Stimulated activated naive CD8-positive, alpha-beta T cell treated with anti-CD3 and anti-CD28 coated beads, Interleukin-15, Interleukin-2, amounts not matched to agents 100 ng/mL and 50 ng/mL, for 24 hours (primary cell): ENCODE data around the gene ZNF41.
"Not testable (repeated sequence)": the region's sequence is repeated elsewhere in the genome, so short reads cannot be mapped to it uniquely, and the experiment has no call there.

ENCODE experiments used
- H3K27ac Mint-ChIP-seq: one replicate; pipeline ENCODE4 v1.8.0; 2021; ENCODE audit warnings: mild to moderate bottlenecking, mixed read lengths
- H3K27me3 Mint-ChIP-seq: one replicate; pipeline ENCODE4 v1.8.0; 2021; ENCODE audit warnings: mixed read lengths
- H3K36me3 Mint-ChIP-seq: one replicate; pipeline ENCODE4 v1.8.0; 2021; ENCODE audit warnings: low read depth, mixed read lengths
- H3K4me1 Mint-ChIP-seq: one replicate; pipeline ENCODE4 v1.8.0; 2021; ENCODE audit warnings: low read depth, mixed read lengths
- H3K4me3 Mint-ChIP-seq: one replicate; pipeline ENCODE4 v1.8.0; 2021; ENCODE audit warnings: mild to moderate bottlenecking, mixed read lengths
- H3K9me3 Mint-ChIP-seq: one replicate; pipeline ENCODE4 v1.8.0; 2021; ENCODE audit warnings: mixed read lengths

ZNF41 gene

DNA sequence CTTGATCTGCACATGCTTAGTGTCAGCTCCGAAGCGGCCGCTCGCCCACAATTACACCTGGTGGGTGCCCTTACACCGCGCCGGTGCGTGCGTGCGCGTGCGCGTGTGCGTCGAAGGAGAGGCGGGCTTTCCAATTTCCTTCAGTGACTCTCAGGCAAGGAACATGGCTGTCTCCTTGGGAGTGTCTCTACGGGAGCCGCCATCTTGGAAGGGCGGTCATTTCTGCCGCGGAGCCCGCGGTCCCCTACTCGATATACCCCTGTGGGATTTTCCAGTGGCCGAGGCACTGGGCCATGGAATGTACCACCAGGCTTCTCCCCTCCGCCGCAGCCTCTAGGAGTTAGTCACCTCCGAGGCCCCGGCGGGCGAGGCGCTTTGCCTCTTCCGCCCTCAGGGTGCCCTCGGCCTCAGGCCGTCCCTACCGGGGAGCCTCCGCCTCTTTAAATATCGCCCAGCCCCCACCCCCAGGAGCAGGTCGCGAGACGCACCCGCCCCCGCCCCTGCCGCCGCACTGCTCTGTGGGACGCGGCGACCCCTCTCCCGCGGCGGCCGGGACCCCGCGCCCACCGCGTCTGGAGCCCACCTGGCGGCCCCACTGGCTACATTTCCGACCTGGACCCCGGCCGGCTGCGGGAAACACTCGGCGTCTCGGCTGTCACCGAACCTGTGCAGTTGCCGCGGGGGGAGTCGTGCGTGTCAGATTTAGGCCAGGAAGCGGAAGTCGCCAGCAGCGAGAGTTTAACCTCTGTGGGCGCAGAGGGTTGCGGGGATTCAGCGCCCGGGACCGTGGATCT, at the start of gene ZNF41:
TSS of gene ZNF41 (minus strand) at position 711 of the 794 bp plus-strand sequence. CDS start 15,741 bp downstream, outside the sequence.
- Mint-ChIP-seq H3K27me3 (no peaks in the 10 kb centered on the region), H3K4me3 (peak within 1 kb of the TSS; percentile 96), H3K9me3 (no peaks in the 10 kb centered on the region), H3K36me3 (peaks cover 8% of the 10 kb centered on the region), H3K4me1 (peaks cover 38% of the 10 kb centered on the region), H3K27ac (peak within 1 kb of the TSS; percentile 96)

DNA sequence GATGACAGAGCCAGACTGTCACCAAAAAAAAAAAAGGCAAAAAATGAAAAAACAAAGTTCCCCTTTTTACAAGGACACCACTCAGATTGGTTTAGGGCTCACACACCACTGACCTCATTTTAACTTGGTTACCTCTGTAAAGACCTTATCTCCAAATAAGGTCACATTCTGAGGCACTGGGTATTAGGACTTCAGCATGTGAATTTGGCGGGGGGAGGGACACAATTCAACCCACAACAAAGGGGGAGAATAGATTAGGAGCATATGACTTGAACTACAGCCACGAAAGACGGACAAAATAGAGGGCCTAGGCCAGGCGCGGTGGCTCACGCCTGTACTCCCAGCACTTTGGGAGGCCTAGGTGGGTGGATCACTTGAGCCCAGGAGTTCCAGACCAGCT, 47.0 kb upstream of the ZNF41 start:
- no peaks in the 10 kb centered on the region for H3K9me3 Mint-ChIP-seq
- H3K27me3 Mint-ChIP-seq = no peaks in the 10 kb centered on the region
- H3K36me3 Mint-ChIP-seq = no peaks in the 10 kb centered on the region
- H3K27ac Mint-ChIP-seq = no peak overlapping the region
- no peak overlapping the region for H3K4me3 Mint-ChIP-seq
- no peaks in the 10 kb centered on the region for H3K4me1 Mint-ChIP-seq

DNA sequence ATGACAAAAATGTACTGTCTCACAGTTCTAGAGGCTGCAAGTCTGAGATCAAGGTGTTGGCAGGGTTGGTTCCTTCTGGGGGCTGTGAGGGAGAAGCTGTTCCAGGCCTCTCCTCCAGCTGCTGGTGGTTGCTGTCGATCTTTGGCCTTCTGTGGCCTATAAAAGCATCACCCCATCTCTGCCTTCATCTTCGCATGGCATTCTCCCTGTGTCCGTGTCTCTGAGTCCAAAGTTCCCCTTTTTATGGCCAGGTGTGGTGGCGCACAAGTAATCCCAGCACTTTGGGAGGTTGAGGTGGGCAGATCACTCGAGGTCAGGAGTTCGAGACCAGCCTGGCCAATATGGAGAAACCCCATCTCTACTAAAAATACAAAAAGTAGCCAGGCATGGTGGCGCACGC, 46.5 kb upstream of the ZNF41 start:
- H3K4me3 Mint-ChIP-seq = no peak overlapping the region
- no peaks in the 10 kb centered on the region for H3K4me1 Mint-ChIP-seq
- no peak overlapping the region for H3K27ac Mint-ChIP-seq
- H3K27me3 Mint-ChIP-seq = no peaks in the 10 kb centered on the region
- no peaks in the 10 kb centered on the region for H3K9me3 Mint-ChIP-seq
- no peaks in the 10 kb centered on the region for H3K36me3 Mint-ChIP-seq

DNA sequence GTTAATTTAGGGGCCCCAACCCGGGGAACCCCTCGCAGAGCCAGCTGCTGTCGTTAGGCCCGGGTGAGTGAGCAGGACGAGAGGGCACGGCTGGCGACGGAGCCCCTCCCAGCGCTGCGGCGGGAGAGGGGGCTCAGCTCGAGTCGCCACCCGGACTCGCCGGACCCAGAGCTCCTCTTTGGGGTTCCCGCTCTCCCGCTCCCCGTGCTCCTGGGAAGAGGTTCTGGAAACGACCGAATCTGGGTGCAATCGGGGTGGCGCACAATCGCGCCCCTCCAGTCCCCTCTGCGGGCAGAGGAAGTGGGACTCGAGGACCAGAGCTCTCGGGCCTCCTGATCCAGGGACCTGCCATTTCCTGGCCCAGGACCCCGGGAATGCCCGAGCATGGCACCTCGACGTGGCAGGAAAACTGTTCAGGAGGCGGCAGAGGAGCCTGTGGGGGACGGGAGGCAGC, 40.7 kb upstream of the ZNF41 start:
- H3K4me1 Mint-ChIP-seq = no peaks in the 10 kb centered on the region
- H3K36me3 Mint-ChIP-seq = no peaks in the 10 kb centered on the region
- peak overlapping the region; percentile 59 for H3K4me3 Mint-ChIP-seq
- H3K27ac Mint-ChIP-seq = no peak overlapping the region
- no peaks in the 10 kb centered on the region for H3K9me3 Mint-ChIP-seq
- H3K27me3 Mint-ChIP-seq = no peaks in the 10 kb centered on the region

DNA sequence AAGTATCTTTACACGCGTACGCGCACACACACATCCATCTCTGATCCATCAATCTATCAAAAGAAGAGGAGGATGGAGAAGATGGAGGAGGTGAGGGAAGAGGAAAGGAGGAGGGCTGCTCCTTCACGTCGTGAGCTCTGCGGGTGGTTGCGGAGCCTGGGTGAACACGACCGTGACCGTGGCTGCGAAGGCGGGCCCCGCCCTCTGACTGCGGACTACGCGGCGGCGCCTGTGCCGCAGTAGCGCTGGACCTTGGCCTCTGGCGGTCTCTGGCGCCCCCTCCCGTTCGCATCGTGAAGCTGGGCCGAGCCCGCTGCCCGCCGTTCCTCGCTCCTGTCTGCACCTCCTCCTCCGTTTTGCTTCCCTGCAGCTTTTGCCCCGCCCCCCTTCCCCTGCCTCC, 40.3 kb upstream of the ZNF41 start:
- no peak overlapping the region for H3K27ac Mint-ChIP-seq
- H3K4me1 Mint-ChIP-seq = no peaks in the 10 kb centered on the region
- H3K27me3 Mint-ChIP-seq = no peaks in the 10 kb centered on the region
- H3K9me3 Mint-ChIP-seq = no peaks in the 10 kb centered on the region
- H3K4me3 Mint-ChIP-seq = peak overlapping the region; percentile 72
- H3K36me3 Mint-ChIP-seq = no peaks in the 10 kb centered on the region

DNA sequence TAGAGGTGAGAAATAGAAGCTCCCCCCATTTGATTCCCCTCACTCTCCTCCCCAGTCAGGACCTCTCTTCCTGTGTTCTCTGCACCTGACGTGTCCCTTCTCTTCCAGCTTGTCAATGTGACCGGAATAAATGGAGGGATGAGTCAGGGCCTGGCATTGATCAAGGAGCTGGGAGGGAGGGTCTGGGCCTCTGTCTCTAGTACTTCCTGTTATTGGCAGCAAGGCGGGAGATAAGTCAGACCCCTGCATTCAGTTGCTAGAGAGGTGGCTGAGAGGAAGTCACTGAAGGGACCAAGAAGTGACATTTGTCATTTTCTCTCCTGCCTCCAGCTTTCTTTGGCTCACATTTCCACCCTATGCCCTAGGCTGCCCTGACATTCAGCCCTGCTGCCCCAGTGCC, 35.1 kb upstream of the ZNF41 start:
- no peaks in the 10 kb centered on the region for H3K36me3 Mint-ChIP-seq
- H3K27me3 Mint-ChIP-seq = no peaks in the 10 kb centered on the region
- no peak overlapping the region for H3K27ac Mint-ChIP-seq
- H3K4me1 Mint-ChIP-seq = peaks cover 7% of the 10 kb centered on the region
- H3K9me3 Mint-ChIP-seq = no peaks in the 10 kb centered on the region
- no peak overlapping the region for H3K4me3 Mint-ChIP-seq

DNA sequence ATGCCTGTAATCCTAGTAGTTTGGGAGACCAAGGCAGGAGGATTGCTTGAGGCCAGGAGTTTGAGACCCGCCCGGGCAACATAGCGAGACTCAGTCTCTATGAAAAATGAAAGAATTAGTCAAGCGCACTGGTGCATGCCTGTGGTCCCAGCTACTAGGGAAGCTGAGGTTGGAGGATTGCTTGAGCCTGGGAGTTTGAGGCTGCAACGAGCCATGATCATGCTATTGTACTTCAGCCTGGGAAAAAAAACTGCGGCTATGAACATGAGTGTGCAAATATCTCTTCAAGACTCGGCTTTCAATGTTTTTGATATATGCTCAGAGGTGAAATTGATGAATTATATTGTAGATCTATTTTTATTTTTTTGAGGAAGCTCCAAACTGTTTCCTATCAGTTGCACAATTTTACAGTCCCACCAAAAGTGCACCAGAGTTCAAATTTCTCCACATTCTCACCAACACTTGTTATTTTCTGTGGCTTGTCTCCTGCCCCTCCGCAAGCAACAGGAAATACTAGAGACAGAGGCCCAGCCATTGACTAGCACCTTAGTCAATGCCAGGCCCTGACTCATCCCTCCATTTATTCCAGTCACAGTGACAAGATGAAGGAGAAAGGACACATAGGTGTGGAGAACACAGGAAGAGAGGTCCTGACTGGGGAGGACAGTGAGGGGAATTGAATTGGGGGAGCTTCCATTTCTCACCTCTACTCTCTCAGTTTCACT, 33.1 kb upstream of the ZNF41 start:
- H3K27me3 Mint-ChIP-seq = no peaks in the 10 kb centered on the region
- H3K4me3 Mint-ChIP-seq = no peak overlapping the region
- peaks cover 13% of the 10 kb centered on the region for H3K4me1 Mint-ChIP-seq
- no peaks in the 10 kb centered on the region for H3K9me3 Mint-ChIP-seq
- H3K27ac Mint-ChIP-seq = no peak overlapping the region
- H3K36me3 Mint-ChIP-seq = no peaks in the 10 kb centered on the region

DNA sequence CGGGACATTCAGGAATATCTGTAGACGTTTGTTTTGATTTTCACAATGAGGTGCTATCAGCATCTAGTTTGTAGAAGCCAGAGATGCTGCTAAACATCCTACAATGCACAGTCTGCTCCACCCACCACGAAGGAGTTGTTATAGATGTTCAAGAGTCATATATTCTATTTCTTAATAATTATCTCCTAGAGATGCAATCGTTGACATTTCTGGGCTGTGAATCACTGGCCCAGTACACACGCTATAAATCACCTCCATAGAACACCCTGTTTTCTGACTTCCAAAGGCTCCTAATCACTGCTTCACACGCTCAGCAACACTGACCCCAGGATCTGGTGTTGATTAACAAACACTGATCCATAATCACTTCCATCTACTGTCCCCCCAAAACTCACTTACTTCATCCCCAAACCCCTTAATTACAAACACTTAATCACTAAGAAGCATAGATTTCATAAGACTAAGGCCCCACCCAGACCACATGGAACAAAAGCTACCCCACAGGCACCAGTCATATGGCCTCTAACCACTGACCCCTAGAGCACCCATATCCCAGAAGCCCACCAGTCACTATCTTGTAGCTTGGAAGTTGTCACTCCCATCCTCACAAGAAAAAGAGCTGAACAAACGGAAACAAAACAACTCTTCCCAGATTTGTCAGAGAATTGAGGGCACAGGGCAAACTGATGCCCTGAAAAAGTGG, 31.7 kb upstream of the ZNF41 start:
- Mint-ChIP-seq H3K27ac (no peak overlapping the region), H3K36me3 (no peaks in the 10 kb centered on the region), H3K9me3 (no peaks in the 10 kb centered on the region), H3K27me3 (no peaks in the 10 kb centered on the region), H3K4me1 (peaks cover 13% of the 10 kb centered on the region), H3K4me3 (no peak overlapping the region)

DNA sequence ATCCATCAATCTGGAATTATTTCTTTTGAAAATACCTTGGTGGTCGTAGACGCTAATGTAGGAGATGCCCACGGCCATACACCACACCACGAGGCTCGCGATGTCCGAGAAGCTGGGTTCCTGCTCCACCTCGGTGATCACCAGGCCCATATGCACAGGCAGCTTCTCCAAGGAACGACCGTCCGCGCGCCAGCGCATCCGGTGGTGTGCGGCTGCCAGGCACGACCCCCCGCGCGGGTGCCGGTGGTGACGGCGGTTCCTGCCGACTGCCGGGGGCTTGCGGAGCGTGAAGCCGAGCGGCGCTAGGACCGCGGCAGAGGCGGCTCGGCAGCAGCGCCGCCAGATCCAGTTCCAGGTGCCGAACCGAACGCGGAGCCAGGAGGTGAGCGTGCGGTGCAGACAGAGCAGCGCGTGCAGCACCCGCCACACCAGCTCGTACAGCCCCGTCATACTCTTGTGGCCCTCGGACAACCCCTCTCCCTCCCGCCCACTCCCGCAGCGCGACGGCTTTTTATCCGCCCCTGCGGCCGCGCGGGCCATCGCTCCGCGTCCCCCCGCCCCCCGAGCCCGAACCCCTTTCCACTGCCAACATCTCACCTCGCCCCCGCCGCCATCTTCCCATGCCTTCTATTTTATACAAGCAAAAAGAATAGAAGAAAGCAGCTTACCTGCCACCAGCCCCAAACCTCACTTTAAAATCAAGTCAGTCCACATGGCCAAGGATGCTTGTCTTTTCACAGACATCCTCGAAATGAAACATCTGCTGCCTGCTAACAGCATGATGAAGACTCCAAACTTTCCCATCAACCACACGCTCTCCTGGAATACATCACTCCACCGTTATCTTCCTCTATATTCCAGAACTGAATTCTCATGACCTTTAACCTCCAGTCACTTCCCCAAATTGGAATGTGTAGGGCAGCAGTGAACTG, 30.3 kb upstream of the ZNF41 start:
- Mint-ChIP-seq H3K4me3 (peak overlapping the region; percentile 80), H3K4me1 (peaks cover 13% of the 10 kb centered on the region), H3K27ac (peak overlapping the region; percentile 56)
- H3K9me3 Mint-ChIP-seq, H3K36me3 Mint-ChIP-seq, H3K27me3 Mint-ChIP-seq: not testable (repeated sequence)

DNA sequence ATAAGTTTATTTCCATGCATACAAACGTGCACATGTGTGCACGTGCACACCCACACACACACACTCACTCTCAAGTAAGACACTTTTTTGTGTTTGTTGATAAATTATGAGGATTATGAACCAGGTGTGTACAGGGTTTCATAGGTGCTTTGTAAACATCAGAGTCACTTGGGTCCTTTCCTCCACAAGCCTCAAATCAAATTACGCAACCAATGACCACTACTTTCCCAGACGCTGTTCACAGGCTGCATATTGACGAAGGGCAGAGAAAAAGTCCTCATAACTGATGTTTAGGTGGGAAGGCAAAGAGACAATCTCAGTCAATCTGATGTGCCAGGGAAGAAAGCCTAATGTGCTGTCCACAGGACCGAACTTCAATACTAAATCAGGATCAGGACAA, 29.4 kb upstream of the ZNF41 start:
- Mint-ChIP-seq H3K4me1 (peaks cover 13% of the 10 kb centered on the region), H3K4me3 (peak overlapping the region; percentile 49)
- H3K27me3 Mint-ChIP-seq, H3K27ac Mint-ChIP-seq, H3K9me3 Mint-ChIP-seq, H3K36me3 Mint-ChIP-seq: not testable (repeated sequence)

DNA sequence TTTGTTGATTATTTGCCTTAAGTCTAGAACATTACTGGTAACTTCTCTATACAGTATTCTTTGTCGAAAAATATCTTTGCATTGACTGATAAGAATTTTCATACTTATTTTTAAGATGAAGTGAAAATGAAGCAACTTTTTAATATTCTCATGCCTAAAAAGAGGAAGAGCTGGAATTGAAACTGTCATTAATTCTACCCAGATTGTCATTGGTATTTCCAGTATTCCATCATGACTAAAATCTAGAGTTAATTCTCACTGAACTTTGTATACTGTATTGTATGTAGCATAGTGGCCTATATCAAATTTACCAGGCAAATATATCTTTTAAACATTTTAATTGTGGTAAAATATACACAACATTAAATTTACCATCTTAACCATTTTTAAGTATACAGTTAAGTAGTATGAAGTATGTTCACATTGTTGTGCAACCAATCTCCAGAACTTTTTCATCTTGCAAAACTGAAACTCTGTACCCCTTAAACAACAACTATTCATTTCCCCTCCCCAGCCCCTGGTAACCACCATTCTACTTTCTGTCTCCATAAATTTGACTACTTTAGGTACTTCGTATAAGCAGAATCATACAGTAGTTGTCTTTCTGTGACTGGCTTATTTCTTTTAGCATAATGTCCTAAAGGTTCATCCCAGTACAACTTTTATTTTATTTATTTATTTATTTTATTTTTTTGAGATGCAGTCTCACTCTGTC, 24.3 kb upstream of the ZNF41 start:
- Mint-ChIP-seq H3K9me3 (no peaks in the 10 kb centered on the region), H3K36me3 (no peaks in the 10 kb centered on the region), H3K4me3 (no peak overlapping the region), H3K4me1 (peaks cover under 1% of the 10 kb centered on the region), H3K27ac (no peak overlapping the region), H3K27me3 (no peaks in the 10 kb centered on the region)

DNA sequence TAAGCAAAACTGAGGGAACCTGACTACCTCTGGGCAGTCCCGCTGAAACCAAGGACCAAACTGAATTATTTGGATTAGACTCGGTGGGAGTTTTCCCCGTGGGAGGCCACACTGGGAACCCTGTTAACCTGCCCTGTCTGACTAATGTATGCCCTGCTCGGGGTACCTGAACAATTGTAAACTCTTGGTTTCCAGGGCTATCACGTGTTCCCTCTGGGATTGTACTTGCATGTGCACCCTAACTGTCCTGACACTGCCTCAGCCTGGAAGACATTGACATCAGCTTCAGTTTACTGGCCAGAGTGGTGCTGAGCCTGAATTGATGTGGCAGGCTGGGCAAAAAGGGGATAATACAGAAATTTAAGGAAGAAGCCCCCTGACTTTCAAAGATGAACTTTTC, 20.1 kb upstream of the ZNF41 start:
- H3K4me3 Mint-ChIP-seq = no peak overlapping the region
- no peak overlapping the region for H3K27ac Mint-ChIP-seq
- H3K4me1 Mint-ChIP-seq = no peaks in the 10 kb centered on the region
- H3K9me3 Mint-ChIP-seq = no peaks in the 10 kb centered on the region
- no peaks in the 10 kb centered on the region for H3K27me3 Mint-ChIP-seq
- H3K36me3 Mint-ChIP-seq = no peaks in the 10 kb centered on the region

DNA sequence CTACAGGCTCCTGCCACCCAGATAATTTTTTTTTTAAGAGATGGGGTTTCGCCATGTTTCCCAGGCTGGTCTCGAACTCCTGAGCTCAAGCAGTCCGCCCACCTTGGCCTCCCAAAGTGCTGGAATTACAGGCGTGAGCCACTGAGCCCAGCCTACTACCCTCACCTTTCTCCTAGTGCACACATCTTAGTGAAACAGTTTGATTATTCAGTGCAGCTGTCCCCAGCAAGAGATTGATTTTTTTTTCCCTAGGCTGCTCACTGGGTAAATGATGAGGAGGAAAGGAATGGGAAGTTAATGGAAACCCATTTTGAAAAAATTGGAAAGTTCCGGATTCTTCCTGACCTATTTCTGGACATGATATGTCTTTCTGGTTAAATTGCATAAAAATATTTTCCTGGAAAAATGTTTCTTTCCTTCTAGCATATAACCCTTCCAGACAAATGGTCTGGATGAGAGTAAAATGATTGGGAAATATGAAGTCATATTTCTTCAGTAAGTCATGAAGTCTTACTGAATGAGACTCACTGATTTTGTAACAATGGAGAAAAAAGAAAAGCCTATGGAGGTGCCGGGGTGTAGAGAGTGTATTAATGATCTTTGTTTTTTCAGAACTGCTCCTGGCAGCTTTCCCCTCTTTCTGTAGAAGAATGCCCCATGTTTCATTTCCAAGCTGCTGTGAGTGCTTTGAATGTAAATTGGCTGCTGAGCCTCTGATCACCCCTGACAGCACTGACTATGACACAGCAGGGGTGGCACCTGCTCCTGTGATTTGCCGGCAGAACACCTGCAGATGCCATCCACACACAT, 19.5 kb upstream of the ZNF41 start:
- H3K27ac Mint-ChIP-seq = no peak overlapping the region
- no peaks in the 10 kb centered on the region for H3K4me1 Mint-ChIP-seq
- no peak overlapping the region for H3K4me3 Mint-ChIP-seq
- no peaks in the 10 kb centered on the region for H3K9me3 Mint-ChIP-seq
- H3K36me3 Mint-ChIP-seq = no peaks in the 10 kb centered on the region
- no peaks in the 10 kb centered on the region for H3K27me3 Mint-ChIP-seq
